HG03439 (cell line): ENCODE measurements around the gene CDH13.

ENCODE experiments used
- ATAC-seq: cut with Tn5 transposase; IDR thresholded peaks from one replicate; pipeline ENCODE4 v1.9.1; 2021; ENCODE audit warnings: mild to moderate bottlenecking, moderate library complexity; ENCODE audit not compliant: unreplicated experiment

CDH13 gene

DNA sequence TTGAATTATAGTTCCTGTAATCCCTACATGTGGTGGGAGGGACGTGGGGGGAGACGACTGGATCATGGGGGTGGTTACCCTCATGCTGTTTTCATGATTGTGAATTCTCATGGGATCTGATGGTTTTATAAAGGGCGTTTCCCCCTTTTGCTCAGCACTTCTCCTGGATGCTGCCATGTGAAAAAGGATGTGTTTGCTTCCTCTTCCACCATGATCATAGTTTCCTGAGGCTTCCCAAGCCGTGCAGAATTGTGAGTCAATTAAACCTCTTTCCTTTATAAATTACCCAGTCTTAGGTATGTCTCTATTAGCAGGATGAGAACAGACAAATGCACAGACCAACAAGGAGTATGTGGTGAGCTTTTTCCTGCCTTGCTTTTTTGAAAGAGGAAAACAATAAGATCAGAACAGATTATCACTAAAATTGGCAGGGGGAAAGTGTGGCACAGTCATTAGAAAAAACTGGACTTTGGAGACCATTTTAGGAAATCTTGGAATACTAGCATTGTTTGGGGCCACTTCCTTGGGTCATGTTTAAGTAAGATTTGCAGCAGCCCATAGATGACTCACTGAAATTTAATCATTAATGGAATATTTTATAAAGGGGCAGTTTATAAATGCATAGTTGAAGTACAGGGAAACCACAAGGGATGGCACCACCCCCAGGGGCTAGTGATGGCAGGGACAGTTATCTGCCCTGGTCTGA, 352.8 kb downstream of the CDH13 start:
- no peak for ATAC-seq

DNA sequence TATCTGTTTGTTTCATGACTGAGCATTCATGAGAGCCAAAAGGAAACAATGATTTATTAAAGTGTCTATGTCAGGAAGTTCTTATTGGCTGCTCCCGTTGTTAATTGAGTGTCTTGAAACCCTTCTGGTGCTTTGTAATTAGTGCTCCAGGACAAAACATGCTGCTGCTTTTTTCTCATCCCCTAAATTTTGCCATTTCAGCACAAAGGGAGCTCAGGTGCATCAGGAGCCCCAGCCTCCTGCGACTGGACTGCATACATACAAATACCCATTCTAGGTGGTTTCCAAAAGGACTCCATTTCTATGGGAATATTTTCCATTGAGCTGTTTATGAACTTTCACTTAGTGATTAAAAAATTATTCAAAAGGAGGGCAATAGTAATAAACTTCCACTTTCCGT, 354.0 kb downstream of the CDH13 start:
- ATAC-seq = no peak

DNA sequence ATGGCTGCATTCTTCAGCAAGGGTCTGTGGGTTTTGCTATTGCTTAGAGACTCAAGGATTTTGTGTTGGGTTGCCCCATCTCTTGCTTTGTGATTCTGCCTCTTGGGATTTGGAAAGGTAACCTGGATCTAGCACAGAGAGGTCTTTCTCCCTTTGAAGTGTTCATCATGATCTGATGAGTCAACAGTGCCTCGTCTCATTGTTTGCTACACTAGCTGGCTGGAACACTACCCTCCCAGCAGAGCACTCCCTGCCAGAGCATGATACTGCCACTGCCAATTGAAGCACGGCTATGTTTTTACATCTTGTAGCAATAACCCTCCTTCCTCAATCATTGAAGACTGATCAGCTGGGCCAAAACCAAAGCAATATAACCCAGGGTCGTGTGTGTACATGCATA, 361.0 kb downstream of the CDH13 start:
- no peak for ATAC-seq

DNA sequence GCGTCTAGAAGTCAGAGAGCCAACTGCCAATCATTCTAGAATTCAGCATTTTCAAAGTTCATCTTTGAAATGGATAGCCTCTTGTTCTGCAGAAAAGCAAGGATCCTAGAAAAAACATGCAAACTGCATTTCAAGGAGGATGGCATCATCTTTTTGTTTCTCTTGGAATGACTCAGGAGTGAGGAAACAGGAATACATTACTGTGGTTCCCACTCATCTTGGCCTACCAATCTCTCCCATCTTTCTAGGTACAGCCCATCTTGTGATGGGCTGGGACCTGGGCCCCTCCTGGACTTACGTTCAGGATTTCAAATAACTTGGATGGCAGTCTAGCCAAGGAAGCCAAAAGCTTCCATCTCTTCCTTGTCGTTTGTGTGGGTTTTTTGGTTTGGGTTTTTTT, 363.4 kb downstream of the CDH13 start:
- no peak for ATAC-seq

DNA sequence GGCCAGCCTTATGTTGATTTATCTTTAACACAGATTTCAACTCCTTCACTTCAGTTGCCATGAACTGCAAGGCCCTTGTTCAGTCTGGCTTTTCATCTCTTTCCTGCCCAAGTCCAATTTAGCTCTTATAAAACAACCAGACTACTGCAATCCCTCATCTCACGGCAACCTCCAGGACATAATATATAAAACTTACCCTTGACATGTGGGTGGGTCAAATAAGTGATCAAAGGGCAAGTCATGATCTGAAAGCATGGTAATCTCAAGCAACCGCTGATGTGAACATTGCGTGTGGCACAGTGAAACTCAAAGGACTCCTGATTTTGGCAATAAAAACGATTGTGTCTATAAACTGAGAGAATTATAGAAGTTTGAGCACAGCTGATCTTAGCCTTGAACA, 364.6 kb downstream of the CDH13 start:
- no peak for ATAC-seq

DNA sequence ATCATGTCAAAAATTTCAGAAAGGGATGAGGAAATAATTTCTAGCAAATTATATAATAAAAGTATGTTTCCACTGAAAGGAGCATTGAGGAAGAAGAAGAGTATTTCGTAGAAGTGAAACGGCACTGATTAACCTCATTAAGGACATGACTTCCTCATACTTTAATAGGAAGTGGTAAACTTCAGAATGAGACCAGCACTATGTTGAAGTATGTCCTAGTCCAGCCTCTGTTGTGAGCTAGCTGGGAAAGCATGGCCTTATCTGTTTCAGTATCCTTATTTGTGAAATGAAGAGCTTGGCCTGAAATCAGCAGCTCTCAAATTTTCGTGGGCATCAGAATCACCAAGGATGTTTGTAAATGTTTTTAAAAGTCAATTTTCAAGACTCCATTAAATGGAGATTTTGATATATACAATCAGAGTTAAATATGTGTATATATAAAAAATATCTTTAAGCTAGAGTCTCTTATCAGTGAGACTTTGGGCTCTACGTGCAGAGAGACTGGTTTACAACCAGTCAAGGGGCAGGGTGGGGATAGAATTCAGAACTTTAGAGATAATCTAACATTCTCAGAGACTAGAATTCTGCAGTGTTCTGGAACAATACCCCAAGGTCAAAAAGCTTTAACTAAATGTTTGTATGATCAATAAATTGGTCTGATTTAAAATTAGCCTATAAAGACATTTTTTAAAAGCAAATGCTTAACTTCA, 365.4 kb downstream of the CDH13 start:
- ATAC-seq = no peak

DNA sequence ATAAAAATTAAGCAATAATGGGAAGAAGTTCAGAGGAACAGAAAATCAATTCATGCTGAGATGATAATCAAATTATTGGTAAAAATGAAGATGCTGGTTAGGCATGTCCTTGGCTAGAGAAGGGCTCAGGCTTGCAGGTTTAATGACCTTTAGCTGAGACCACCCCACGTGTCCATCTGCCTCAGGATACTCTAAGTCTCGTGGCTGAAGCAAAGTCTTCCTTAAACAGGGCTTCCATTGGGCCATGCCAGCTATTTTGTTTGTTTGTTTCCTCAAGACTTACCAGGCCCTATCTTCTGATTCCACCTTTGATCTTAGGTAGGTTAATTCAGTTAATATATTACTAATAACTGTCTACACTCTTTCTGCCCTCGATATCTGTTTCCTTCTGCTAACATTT, 366.0 kb downstream of the CDH13 start:
- ATAC-seq = no peak

DNA sequence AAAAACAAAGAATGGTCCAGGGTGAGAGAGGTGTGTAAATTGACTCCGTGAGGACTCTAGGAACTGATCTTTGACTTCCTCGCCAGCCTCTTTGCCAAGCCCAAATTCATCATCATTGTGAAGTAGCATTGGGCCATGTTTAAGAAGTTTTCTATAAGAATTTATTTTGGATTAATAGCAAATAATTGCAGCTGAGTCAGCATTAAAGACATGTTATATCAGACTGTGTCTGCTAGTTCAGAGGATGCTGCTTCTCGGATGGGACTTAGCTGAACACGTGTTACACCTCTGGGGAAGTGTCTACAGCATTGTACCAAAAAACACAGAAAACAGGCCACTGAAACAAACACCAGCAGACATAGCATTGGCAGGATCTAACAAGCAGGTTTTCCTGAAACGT, 366.6 kb downstream of the CDH13 start:
- no peak for ATAC-seq

DNA sequence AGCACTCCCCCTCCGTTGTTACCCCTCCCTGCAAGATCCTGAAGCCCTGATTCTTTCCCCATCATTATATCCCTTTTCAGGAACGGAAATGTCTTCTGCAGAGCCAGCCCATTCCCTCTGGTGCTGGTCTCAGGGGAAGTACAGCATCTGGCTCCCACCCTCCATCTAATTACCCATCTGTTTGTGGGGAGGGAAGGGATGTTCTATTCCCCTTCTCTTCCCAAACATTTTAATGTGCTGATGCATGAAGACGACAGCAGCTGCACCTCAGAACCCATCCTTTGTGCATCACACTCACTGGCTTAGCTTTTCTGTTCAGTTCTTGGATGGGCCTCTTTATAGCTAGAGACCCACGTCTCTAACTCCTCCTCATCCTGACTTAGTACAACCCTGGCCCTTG, 367.2 kb downstream of the CDH13 start:
- no peak for ATAC-seq

DNA sequence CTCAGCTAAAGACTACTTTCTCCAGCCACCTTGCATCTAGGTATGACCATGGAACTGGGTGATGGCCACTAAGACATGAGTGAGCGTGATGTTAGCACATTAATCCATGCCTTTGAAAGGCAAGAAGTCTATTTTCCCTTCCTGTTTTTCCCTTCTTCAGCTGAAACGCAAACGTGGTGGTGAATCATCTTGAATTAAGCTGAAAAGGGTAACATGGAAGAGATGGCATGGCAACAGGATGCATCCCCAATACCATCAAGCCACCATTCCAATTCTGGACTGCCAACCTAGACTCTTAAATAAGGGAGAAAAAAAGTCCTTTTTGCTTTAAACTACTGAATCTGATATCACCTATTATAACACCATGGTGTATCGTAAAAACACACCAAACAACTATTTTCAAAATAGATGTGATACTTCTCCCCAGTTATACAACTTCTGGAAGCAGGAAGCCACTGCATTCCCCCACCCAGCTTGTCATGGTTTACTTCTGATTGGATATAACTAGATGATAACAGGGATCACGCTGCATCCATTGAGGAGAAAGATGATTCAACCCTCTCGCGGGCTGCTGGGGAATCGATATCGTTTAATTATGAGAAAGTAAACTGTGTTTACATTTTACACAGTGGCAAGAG, 368.6 kb downstream of the CDH13 start:
- no peak for ATAC-seq

DNA sequence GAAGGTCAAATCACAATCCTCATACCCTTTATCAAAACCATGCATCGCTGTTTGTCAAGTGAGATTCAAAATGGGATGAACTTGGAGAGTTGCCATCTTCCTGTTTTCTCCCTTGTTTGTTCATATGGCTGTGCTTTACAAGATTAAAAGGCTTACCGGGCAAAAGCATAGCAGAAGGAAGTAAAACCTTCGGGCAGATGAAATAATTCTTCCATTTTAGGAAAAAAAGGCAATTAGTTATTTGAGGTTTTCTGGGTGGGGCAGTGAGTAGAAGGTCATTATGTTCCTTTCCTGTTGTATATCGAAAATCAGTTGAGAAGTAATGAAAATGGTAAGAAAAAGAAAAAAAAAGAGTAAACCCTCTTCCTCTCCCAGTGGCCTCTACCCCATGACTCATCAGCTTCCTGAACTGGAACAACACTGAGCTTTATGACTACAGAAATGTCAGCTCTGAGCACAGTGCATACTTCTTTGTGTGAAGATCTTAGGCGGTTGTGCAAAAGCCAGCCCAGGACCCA, 369.2 kb downstream of the CDH13 start:
- no peak for ATAC-seq

DNA sequence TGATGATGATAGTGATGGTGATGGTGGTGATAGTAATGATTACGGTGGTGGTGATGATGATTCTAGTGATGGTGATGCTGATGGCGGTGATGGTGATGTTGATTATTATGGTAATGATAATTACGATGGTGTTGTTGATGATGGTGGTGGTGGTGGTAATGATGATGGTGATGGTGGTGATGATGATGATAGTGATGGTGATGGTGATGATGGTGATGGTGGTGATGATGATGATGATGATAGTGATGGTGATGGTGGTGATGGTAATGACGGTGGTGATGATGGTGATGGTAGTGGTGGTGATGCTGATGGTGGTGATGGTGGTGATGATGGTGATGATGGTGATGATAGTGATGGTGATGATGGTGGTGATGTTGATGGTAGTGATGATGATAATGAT, 370.0 kb downstream of the CDH13 start:
- no peak for ATAC-seq

DNA sequence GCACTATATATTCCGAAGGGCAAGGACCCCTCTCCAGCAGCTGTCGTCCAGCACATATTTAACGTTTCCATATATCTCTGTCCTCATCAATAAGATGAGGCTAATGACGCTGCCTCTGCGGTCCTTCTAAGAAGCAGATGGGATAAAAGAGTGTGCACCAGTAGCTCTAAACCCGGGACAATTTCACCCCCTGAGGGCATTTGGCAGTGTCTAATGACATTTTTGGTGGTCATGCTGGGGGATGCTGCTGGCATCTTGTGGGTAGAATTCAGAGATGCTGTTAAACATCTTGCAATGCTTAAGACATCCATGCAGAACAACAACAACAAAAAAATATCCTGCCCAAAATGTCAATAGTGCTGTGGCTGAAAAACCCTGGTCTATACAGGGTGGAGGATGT, 372.9 kb downstream of the CDH13 start:
- no peak for ATAC-seq

DNA sequence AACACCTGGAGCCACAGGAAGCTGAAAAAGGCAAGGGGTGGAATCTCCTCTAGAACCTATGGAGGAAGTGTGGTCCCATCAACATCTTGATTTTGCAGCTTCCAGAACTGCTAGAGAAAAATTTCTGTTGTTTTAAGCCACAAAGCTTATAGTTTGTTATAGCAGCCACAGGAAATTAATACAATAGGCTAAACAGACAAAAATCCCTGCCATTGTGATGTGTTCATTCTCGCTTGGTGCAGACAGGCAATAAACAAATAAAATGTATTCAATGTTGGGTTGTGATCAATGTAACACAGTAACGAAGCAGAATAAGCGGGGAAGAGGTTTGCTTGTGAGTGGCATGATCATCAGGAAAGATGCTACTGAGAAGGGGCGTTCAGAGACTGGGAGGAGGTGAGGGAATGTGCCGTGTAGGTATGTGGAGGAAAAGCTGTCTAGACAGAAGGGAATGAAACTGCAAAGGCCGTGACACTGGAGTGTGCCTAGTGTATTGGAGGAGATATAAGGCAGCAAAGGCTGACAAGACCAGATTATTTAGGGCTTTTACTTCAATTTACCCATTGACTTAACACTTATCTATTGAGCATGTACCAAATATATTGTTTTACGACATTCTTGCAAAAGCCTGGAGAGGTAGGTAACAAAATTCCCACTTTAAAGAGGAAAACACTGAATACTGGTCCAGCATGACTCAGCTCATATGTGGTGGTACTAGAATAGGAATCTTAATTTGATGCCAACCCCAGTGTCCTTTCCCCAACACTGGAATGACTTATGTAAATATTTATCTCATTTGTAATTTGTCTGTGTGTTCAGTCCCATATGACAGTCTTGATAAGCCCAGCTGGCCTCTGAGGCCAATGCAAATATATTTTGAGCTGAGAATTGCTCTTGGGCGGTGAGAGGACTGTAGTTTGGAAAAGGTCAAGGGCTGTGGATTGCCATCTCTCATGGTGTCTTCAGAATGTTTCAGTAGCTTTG, 375.9 kb downstream of the CDH13 start:
- ATAC-seq = no peak

DNA sequence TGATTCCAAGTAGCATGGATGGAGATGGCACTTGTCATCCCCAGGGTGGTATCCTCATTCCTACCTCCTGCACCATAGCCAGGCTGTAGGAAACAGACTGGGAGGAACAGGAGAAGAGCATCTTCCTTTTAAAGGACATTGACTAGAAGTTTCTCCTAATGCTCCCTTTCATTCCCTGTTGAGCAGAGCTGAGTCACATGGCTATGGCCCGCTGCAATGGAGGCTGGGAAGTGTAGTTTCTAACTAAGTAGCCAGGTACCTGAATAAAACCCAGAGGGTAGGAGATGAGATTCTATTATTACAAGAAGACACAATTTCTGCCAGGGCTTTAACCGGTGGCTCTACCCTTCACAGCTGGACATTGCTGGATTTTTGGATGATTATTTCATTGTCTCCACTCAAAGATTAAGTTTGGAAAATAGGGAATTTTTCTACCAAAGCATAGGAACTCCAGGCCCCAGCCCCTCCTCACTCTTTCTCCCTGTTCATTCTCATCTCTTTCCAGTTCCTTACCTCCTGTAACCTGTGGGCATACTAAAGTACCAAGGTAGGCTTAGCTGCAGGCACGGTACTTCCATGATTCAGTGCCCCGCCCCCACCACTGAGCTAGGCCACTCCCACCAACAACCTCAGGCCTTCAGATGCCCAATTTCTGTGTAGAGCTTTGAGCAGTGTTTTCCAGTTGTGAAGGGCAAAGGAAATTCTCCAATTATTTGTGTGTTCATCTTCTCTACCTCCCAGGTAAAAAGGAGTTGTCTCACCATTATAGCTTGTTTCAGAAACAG, 378.3 kb downstream of the CDH13 start:
- no peak for ATAC-seq

DNA sequence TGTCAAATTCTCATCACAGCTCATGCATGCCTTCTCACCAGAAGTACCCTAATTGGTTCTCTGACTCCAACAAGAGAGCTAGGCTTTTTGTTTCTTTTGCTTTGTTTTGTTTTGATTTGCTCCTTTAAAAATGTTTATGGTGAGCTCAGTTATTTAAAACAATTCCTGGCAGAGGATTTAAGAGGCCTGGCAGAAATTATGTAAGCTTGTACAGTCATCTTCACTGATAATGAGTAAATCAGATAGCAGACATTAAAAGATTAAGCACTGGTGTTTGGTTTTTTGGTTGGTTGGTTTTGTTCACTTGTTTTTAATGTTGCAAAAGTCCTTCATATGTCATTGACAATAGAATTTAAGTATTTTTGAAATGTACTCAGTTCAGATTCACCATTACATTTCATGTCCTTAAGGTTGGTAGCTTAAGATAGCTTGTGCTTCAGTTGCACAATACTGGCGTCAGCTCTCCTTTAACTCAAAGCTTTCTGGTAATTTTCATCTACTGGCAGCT, 378.9 kb downstream of the CDH13 start:
- no peak for ATAC-seq

DNA sequence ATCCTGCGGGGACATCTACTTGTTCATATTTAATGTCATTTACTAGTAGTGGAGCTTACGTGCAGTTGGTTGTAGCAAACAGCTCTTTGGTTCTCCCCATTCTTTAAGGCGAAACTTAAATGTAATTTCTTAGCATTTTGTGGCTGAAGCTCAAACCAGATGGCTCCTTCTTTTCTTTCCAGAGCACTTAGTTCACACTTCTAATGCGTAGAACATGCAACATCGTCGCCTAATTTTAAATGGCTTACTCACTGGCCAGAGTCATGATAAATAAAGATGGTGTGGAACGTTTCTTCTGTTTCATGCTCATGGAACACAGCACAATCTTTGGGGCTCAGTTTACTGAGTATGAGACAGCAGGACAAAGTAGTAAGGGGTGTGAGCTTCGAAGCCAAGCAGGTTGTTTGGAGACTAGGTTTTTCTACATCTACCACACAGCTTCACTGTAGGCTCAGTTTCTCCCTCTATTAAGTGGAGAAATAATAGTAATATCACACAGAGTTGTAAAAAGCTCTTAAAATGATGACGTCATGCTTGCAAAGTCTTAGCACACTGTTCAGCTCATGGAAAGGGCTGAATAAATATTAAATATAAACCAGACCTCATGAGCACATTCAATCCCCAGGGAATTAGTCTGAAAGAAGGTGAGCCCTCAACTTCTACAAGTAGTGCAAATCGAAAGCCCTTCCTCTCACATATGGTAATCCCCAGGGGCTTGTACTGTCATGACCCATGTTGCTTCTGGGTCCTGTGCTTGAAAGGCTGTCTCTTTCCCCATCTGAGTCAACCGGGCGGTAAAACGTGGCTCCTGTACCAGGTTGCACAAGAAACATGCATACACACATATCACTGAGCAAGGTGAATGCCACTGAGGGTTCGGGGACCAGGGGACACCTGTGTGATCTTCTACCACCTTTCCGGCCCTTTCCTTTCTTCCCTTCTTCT, 384.3 kb downstream of the CDH13 start:
- ATAC-seq = no peak

DNA sequence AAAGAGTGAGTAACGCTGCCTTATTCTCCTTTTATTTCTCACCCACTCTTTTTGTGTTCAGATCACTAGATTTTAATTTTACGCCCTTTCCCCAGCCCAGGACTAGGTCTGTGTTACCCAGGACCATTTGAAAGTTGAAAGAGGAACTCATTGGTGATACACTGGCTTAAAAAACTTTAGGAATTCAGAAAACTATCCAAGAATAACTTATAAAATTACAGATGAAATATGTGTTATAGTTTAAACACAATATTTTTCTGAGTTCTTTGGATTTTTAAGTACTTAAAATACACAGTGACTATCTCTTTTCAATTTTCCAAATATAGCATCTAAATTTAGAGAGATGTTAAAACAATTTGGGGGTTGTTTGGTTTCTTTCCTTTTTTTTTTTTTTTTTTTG, 385.2 kb downstream of the CDH13 start:
- no peak for ATAC-seq

DNA sequence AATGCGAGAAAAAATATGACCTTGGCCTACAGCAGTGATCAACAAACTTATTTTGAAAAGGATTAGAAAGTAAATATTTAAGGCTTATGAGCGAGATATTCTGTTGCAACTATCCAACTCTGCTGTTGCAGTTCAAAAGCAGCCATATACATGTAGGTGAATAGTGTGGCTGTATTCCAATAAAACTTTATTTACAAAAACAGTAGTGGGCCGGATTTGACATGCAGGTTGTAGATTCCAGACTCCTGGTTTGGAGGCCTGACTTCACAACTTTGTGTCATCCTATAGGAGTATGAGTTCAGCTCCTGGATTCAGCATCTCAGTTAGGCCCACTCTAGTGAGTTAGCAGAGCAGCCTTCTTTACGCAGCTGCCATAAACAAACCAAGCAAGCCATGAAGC, 386.3 kb downstream of the CDH13 start:
- no peak for ATAC-seq
